ENCODE measurements around the gene NCKAP5.

- no peak for TF ChIP-seq CTCF (IDR thresholded peaks at IDR 0.05 in 8 of 11, conservative IDR thresholded peaks at IDR 0.05 in 3 of 11)
- no peak for TF ChIP-seq POLR2A (IDR thresholded peaks at IDR 0.05)
Observed at GRCh38 chr2:132891498-132891897, 676.8 kb downstream of the NCKAP5 start.

Data from spleen (tissue), 7 donors.